CD14-positive monocyte (primary cell): ENCODE results near the gene SPAG7. TPM values are rescaled to one million over a fixed set of nuclear protein-coding genes. Genes with fewer than 3 reads are reported as not detected.

Experiments
- DNase-seq, 3 donors: peaks; one replicate each; pipeline ENCODE4 v3.0.0-alpha.2; 2011 to 2022
- H2AFZ ChIP-seq: 2 replicates; pipeline ENCODE4 v1.6.0; 2012; ENCODE audit warnings: mild to moderate bottlenecking, low read depth, low read length, inconsistent platforms; ENCODE audit not compliant: insufficient read depth, poor library complexity, severe bottlenecking
- H3K27ac ChIP-seq, 2 donors: 1 replicate in 1 of 2; 2 replicates in 1 of 2; pipeline ENCODE4 v1.5.1; 2012 to 2013; ENCODE audit warnings: low read length in 2 of 2, control low read depth in 1 of 2, inconsistent platforms in 1 of 2, low read depth in 1 of 2, mild to moderate bottlenecking in 1 of 2
- H3K27me3 ChIP-seq, 2 donors: one replicate each; pipeline versions ENCODE4 v1.6.0 to v1.6.1; 2011 to 2013; ENCODE audit warnings: low read length in 2 of 2; ENCODE audit not compliant: control insufficient read depth in 2 of 2, insufficient read depth in 2 of 2
- H3K36me3 ChIP-seq, 2 donors: replicated peaks in 1 of 2; 1 replicate in 1 of 2; 2 replicates in 1 of 2; pipeline versions ENCODE4 v1.5.1 to v1.6.1; 2012 to 2013; ENCODE audit warnings: low read length in 2 of 2, control low read depth in 1 of 2, inconsistent platforms in 1 of 2, mild to moderate bottlenecking in 1 of 2; ENCODE audit not compliant: insufficient read depth in 2 of 2, control insufficient read depth in 1 of 2
- H3K4me1 ChIP-seq, 2 donors: 1 replicate in 1 of 2; 2 replicates in 1 of 2; pipeline versions ENCODE4 v1.5.1 to v1.6.1; 2012 to 2013; ENCODE audit warnings: low read length in 2 of 2, control low read depth in 1 of 2, inconsistent platforms in 1 of 2, mild to moderate bottlenecking in 1 of 2, moderate library complexity in 1 of 2; ENCODE audit not compliant: insufficient read depth in 2 of 2, control insufficient read depth in 1 of 2
- H3K4me2 ChIP-seq: replicated peaks from 2 replicates; pipeline ENCODE3; 2012; ENCODE audit warnings: low read length, moderate library complexity, mild to moderate bottlenecking; ENCODE audit not compliant: poor library complexity, severe bottlenecking; ENCODE audit errors: extremely low read depth
- H3K4me3 ChIP-seq, 3 experiments: fragments of 200-600 bp in 1 of 3; sonication (generic) in 1 of 3; replicated peaks in 1 of 3; 1 replicate in 2 of 3; 2 replicates in 1 of 3; pipeline ENCODE4 v1.5.1; 2011 to 2013; ENCODE audit warnings: low read length in 3 of 3, mild to moderate bottlenecking in 3 of 3, control low read depth in 2 of 3, low read depth in 2 of 3, inconsistent platforms in 1 of 3, moderate library complexity in 1 of 3
- H3K79me2 ChIP-seq: 2 replicates; pipeline ENCODE4 v1.6.0; 2012; ENCODE audit warnings: mild to moderate bottlenecking, control low read depth, inconsistent platforms, low read length, moderate library complexity; ENCODE audit not compliant: insufficient read depth
- H3K9ac ChIP-seq: 2 replicates; pipeline ENCODE4 v1.6.0; 2017; ENCODE audit warnings: low read length, mild to moderate bottlenecking; ENCODE audit not compliant: insufficient read depth, poor library complexity, severe bottlenecking
- H3K9me3 ChIP-seq, 2 donors: replicated peaks in 1 of 2; 1 replicate in 1 of 2; 2 replicates in 1 of 2; pipeline versions ENCODE4 v1.5.1 to v1.6.1; 2012 to 2013; ENCODE audit warnings: low read length in 2 of 2, control low read depth in 1 of 2; ENCODE audit not compliant: control insufficient read depth in 1 of 2, insufficient read depth in 1 of 2
- H4K20me1 ChIP-seq: 2 replicates; pipeline ENCODE4 v1.6.0; 2012; ENCODE audit warnings: mild to moderate bottlenecking, low read length, control low read depth, moderate library complexity; ENCODE audit not compliant: insufficient read depth
- H3K27ac Mint-ChIP-seq, 7 donors: one replicate each; pipeline ENCODE4 v1.8.0; 2020; ENCODE audit warnings: mild to moderate bottlenecking in 7 of 7, mixed read lengths in 7 of 7, moderate library complexity in 6 of 7, inconsistent platforms in 2 of 7
- H3K27me3 Mint-ChIP-seq, 3 donors: one replicate each; pipeline ENCODE4 v1.8.0; 2021 to 2022; ENCODE audit warnings: low read depth in 3 of 3, mild to moderate bottlenecking in 3 of 3, mixed read lengths in 3 of 3, moderate library complexity in 3 of 3, inconsistent platforms in 1 of 3
- H3K36me3 Mint-ChIP-seq, 2 donors: one replicate each; pipeline ENCODE4 v1.8.0; 2020; ENCODE audit warnings: mixed read lengths in 2 of 2, inconsistent platforms in 1 of 2, mild to moderate bottlenecking in 1 of 2
- H3K4me1 Mint-ChIP-seq: one replicate; pipeline ENCODE4 v1.8.0; 2020; ENCODE audit warnings: mild to moderate bottlenecking, mixed read lengths
- H3K4me3 Mint-ChIP-seq, 2 donors: one replicate each; pipeline ENCODE4 v1.8.0; 2020; ENCODE audit warnings: mild to moderate bottlenecking in 2 of 2, mixed read lengths in 2 of 2, moderate library complexity in 1 of 2
- H3K9me3 Mint-ChIP-seq, 7 donors: one replicate each; pipeline ENCODE4 v1.8.0; 2020 to 2022; ENCODE audit warnings: mixed read lengths in 7 of 7, mild to moderate bottlenecking in 6 of 7, moderate library complexity in 6 of 7, inconsistent platforms in 2 of 7
- WGBS: methylation state at CpG from one replicate; pipeline ENCODE4 v1.1.5; 2013; ENCODE audit warnings: missing lambda C conversion rate; ENCODE audit not compliant: insufficient coverage; 5-methylcytosine and 5-hydroxymethylcytosine counted together
- intact Hi-C, 2 donors: fragments of 100-400 bp; cut with micrococcal nuclease; formaldehyde crosslinking; loops; one replicate each; pipeline versions ENCODE4 v1.15.0 to v1.15.1; 2023
- polyA plus RNA-seq, 3 donors: library from polyadenylated mRNA; depleted of rRNA in 1 of 3; unstranded in 2 of 3; stranded (reverse) in 1 of 3; fragments of 300-500 nt in 2 of 3; fragments of >200 nt in 1 of 3; fragmentation: Illumina TruSeq in 2 of 3; gene quantifications; 1 replicate in 2 of 3; 2 replicates in 1 of 3; pipeline ENCODE4 v1.2.3, GENCODE V29; 2012 to 2021
- TF ChIP-seq, protein P1 (sequence below): fragments of 200-600 bp; IDR thresholded peaks from one replicate; pipeline ENCODE4 v1.8.0; 2022; ENCODE audit warnings: antibody characterized with exemption, mild to moderate bottlenecking

Gene SPAG7
- polyA plus RNA-seq, 3 donors, result 75.6 to 96.7 (median 85.1) TPM

DNA sequence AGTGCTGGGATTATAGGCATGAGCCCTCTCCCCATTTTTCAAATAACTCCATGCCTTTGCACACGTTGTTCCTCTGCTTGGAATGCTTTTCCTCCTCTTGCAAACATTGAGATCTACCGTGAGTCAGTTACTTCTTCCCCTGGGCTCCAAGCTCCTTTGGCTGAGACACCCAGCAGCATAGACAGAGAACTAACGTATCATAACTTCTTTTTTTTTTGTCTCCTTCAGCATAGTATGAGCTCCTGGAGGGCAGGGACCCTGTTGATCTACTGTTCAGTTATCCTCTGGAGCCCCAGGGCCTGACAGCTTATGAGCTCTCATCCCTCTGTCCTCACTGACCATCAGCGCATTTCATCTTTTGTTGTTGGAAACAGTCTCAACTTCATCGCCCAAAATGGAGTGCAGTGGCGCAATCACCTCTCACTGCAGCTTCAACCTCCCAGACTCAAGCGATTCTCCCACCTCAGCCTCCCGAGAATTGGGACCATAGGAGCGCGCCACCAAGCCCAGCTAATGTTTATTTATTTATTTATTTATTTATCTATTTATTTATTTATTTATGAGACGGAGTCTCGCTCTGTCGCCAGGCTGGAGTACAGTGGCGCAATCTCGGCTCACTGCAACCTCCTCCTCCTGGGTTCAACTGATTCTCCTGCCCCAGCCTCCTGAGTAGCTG, 2.2 kb downstream of the SPAG7 start:
- no peak overlapping the region for H3K27ac Mint-ChIP-seq
- Histone ChIP-seq H2AFZ (no peak overlapping the region), H3K4me3 (no peak overlapping the region), H3K9ac (no peak overlapping the region), H3K4me2 (no peak overlapping the region), H3K4me1 (peaks cover 33 to 56% of the 10 kb centered on the region in 2 donors), H3K79me2 (peaks cover 30% of the 10 kb centered on the region), H3K36me3 (peaks cover 19 to 24% of the 10 kb centered on the region in 2 donors), H4K20me1 (no peaks in the 10 kb centered on the region), H3K9me3 (no peaks in the 10 kb centered on the region), H3K27me3 (no peaks in the 10 kb centered on the region), H3K27ac (peak overlapping the region; percentile 94 to 96)
- no peak overlapping the region for H3K4me3 Mint-ChIP-seq
- WGBS, result 93% methylated on average over 8 of the region's 15 CpGs
- H3K4me1 Mint-ChIP-seq, result peaks cover 25% of the 10 kb centered on the region
- intact Hi-C loops, result no loop called here
- TF ChIP-seq, protein P1, sequence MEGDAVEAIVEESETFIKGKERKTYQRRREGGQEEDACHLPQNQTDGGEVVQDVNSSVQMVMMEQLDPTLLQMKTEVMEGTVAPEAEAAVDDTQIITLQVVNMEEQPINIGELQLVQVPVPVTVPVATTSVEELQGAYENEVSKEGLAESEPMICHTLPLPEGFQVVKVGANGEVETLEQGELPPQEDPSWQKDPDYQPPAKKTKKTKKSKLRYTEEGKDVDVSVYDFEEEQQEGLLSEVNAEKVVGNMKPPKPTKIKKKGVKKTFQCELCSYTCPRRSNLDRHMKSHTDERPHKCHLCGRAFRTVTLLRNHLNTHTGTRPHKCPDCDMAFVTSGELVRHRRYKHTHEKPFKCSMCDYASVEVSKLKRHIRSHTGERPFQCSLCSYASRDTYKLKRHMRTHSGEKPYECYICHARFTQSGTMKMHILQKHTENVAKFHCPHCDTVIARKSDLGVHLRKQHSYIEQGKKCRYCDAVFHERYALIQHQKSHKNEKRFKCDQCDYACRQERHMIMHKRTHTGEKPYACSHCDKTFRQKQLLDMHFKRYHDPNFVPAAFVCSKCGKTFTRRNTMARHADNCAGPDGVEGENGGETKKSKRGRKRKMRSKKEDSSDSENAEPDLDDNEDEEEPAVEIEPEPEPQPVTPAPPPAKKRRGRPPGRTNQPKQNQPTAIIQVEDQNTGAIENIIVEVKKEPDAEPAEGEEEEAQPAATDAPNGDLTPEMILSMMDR, result no peak
- no peak for DNase-seq
- H3K9me3 Mint-ChIP-seq, result peaks cover 0 to 2% (median 0%) of the 10 kb centered on the region in 7 donors
- peaks cover 0 to 4% (median 0%) of the 10 kb centered on the region in 3 donors for H3K27me3 Mint-ChIP-seq
- peaks cover 33 to 42% of the 10 kb centered on the region in 2 donors for H3K36me3 Mint-ChIP-seq

DNA sequence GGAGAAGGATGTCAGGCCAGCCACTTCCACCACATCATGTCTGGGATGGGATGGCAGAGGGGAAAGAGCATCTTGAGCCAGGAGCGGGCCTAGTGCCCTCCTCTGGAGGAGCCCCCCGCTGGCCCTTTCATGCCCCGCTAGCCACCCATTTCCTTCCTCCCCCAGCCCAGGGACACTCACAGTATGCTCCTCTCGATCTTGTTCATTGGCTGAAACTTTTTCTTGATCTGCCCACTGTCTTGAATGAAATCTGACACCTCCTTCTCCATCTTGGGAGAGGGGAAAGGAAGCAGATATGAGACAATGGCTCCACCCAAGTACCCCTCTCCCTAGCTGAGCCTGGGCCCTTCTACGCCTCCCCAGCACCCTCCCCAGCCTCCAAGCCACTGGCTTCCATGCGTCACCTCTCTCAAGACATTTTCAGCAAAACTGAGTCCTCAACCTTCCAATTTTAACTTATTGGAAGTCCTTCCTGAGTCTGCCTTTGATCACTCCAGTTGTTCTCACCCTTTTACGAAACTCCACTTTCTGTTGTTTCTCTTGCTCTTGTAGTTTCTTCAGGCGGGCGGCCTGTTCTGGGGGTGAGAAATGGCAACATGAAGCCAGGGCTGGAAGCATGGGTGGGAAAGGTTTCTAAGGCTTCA, 7.2 kb downstream of the SPAG7 start:
- H3K27ac Mint-ChIP-seq, result peak overlapping the region in 2 of 7 donors; percentile 28 to 73
- H3K36me3 Mint-ChIP-seq, result peaks cover 29 to 49% of the 10 kb centered on the region in 2 donors

More for the DNA sequence above, 7.2 kb downstream of the SPAG7 start:
- no peak overlapping the region for H3K4me3 Mint-ChIP-seq
- Histone ChIP-seq H3K4me2 (no peak overlapping the region), H3K79me2 (peaks cover 9% of the 10 kb centered on the region), H3K36me3 (peaks cover 18 to 21% of the 10 kb centered on the region in 2 donors), H4K20me1 (no peaks in the 10 kb centered on the region), H3K4me1 (peaks cover 3 to 17% of the 10 kb centered on the region in 2 donors), H3K27me3 (no peaks in the 10 kb centered on the region), H2AFZ (no peak overlapping the region), H3K27ac (no peak overlapping the region), H3K9me3 (no peaks in the 10 kb centered on the region), H3K4me3 (no peak overlapping the region), H3K9ac (no peak overlapping the region)
- no peak for DNase-seq
- TF ChIP-seq, protein P1, result no peak
- peaks cover 0 to 2% (median 0%) of the 10 kb centered on the region in 7 donors for H3K9me3 Mint-ChIP-seq
- intact Hi-C loops, result no loop called here
- WGBS, result 88% methylated on average over 6 of the region's 9 CpGs
- peaks cover 20% of the 10 kb centered on the region for H3K4me1 Mint-ChIP-seq
- H3K27me3 Mint-ChIP-seq, result peaks cover 0 to 2% (median 0%) of the 10 kb centered on the region in 3 donors
